A673 (cell line): ENCODE results near the gene SULT2A1. TPM values are rescaled to one million over a fixed set of nuclear protein-coding genes. Genes with fewer than 3 reads are reported as not detected.

Experiments used
- BruUV-seq: library from RNA; stranded (reverse); fragments of 400-500 nt; replicated peaks from 2 replicates; lab custom pipeline; 2021; lab: Mats Ljungman, UMichigan
- CTCF ChIA-PET: fragments of 300-600 bp; sonication (Branson Sonifier 250); formaldehyde crosslinking; loops from one replicate; lab custom pipeline; 2022; ENCODE audit warnings: antibody characterized with exemption; lab: Charles Lee
- POLR2A ChIA-PET: fragments of 300-600 bp; sonication (Branson Sonifier 250); formaldehyde crosslinking; loops from one replicate; lab custom pipeline; 2022; ENCODE audit warnings: antibody characterized with exemption; ENCODE audit not compliant: low non-redundant PET; lab: Charles Lee
- DNase-seq: peaks from one replicate; pipeline ENCODE4 v3.0.0-alpha.2; 2015; ENCODE audit warnings: low spot score
- H3K27ac ChIP-seq: fragments of 200-600 bp; sonication (generic); 2 replicates; pipeline ENCODE4 v1.5.1; 2016; ENCODE audit warnings: mixed run types, low read depth, mild to moderate bottlenecking, mixed read lengths, antibody characterized with exemption, low read length; ENCODE audit not compliant: poor library complexity, severe bottlenecking
- H3K27me3 ChIP-seq: fragments of 200-600 bp; sonication (generic); replicated peaks from 2 replicates; pipeline ENCODE4 v1.6.1; 2017; ENCODE audit warnings: mixed run types, low read depth, mild to moderate bottlenecking, mixed read lengths, antibody characterized with exemption, low read length; ENCODE audit not compliant: insufficient read depth, poor library complexity
- H3K36me3 ChIP-seq: fragments of 200-600 bp; sonication (generic); 2 replicates; pipeline ENCODE4 v1.6.1; 2016; ENCODE audit warnings: mixed run types, mild to moderate bottlenecking, mixed read lengths, antibody characterized with exemption, low read length; ENCODE audit not compliant: insufficient read depth, poor library complexity, severe bottlenecking
- H3K4me1 ChIP-seq: fragments of 200-600 bp; sonication (generic); 2 replicates; pipeline ENCODE4 v1.6.1; 2017; ENCODE audit warnings: mixed run types, mild to moderate bottlenecking, mixed read lengths, antibody characterized with exemption, low read length; ENCODE audit not compliant: insufficient read depth, poor library complexity, severe bottlenecking
- H3K4me3 ChIP-seq: fragments of 200-600 bp; sonication (generic); 2 replicates; pipeline ENCODE4 v1.5.1; 2016; ENCODE audit warnings: low read depth, mixed run types, mild to moderate bottlenecking, mixed read lengths, low read length; ENCODE audit not compliant: poor library complexity, severe bottlenecking
- H3K9me3 ChIP-seq: fragments of 200-600 bp; sonication (generic); 2 replicates; pipeline ENCODE4 v1.6.1; 2016; ENCODE audit warnings: mixed run types, low read depth, mild to moderate bottlenecking, mixed read lengths, antibody characterized with exemption, low read length; ENCODE audit not compliant: poor library complexity, severe bottlenecking
- CTCF ChIP-seq: fragments of 300-800, 200-600 bp; sonication (generic); conservative IDR thresholded peaks from 2 replicates; pipeline ENCODE4 v1.5.1; 2017; ENCODE audit warnings: low read depth, mild to moderate bottlenecking, antibody characterized with exemption, low read length, moderate library complexity, mixed read lengths
- EZH2 ChIP-seq: fragments of 200-600 bp; sonication (generic); IDR thresholded peaks from 2 replicates; pipeline ENCODE4 v1.6.1; 2017; ENCODE audit warnings: borderline replicate concordance, low read depth, mild to moderate bottlenecking, mixed read lengths, antibody characterized with exemption, low read length; ENCODE audit not compliant: poor library complexity, severe bottlenecking
- intact Hi-C: fragments of 100-400 bp; cut with micrococcal nuclease; formaldehyde crosslinking; loops from one replicate; pipeline ENCODE4 v1.10.0; 2022; ENCODE audit not compliant: unreplicated experiment
- total RNA-seq: library from RNA; stranded (reverse); gene quantifications from 2 replicates; pipeline ENCODE4 v1.2.3, GENCODE V29; 2021

Gene SULT2A1
- total RNA-seq, 1 experiment from 2014 or later: not detected

GRCh38 chr19:47878906-47879305, 7.2 kb downstream of the SULT2A1 start:
- ChIA-PET POLR2A (no interaction called here), CTCF (no interaction called here)
- Histone ChIP-seq H3K27me3 (no peaks in the 10 kb centered on the region), H3K4me3 (no peak overlapping the region), H3K4me1 (no peaks in the 10 kb centered on the region), H3K9me3 (no peaks in the 10 kb centered on the region), H3K36me3 (no peaks in the 10 kb centered on the region), H3K27ac (no peak overlapping the region)
- BruUV-seq: no TSS peak
- DNase-seq: no peak
- intact Hi-C loops: no loop called here
- TF ChIP-seq CTCF: no peak

GRCh38 chr19:47865166-47865565, 20.9 kb downstream of the SULT2A1 start:
- POLR2A ChIA-PET: no interaction called here
- no TSS peak for BruUV-seq
- intact Hi-C loops: no loop called here
- CTCF ChIA-PET: no interaction called here
- H3K9me3 ChIP-seq: no peaks in the 10 kb centered on the region
- no peak for TF ChIP-seq EZH2
- TF ChIP-seq CTCF: no peak
- no peaks in the 10 kb centered on the region for H3K4me1 ChIP-seq
- DNase-seq: no peak
- H3K27ac ChIP-seq: no peak overlapping the region
- H3K27me3 ChIP-seq: no peaks in the 10 kb centered on the region
- no peaks in the 10 kb centered on the region for H3K36me3 ChIP-seq
- H3K4me3 ChIP-seq: no peak overlapping the region

GRCh38 chr19:47863514-47863936, 22.6 kb downstream of the SULT2A1 start:
- Histone ChIP-seq H3K27me3 (no peaks in the 10 kb centered on the region), H3K27ac (no peak overlapping the region), H3K4me1 (no peaks in the 10 kb centered on the region), H3K4me3 (no peak overlapping the region), H3K9me3 (no peaks in the 10 kb centered on the region), H3K36me3 (no peaks in the 10 kb centered on the region)
- TF ChIP-seq CTCF (peak; percentile 99), EZH2 (no peak)
- peak; percentile 86 for DNase-seq
- intact Hi-C loops: loop anchor here (1.0 kb wide), 1 partner anchor 50 kb away; no protein-coding TSS in a partner anchor
- CTCF ChIA-PET: interaction anchor here (1.0 kb wide), 1 partner anchor 96 kb away, joined by 3 read pairs; no protein-coding TSS in a partner anchor
- POLR2A ChIA-PET: no interaction called here
- BruUV-seq: no TSS peak
